Measurements from ENCODE around the gene GRK7.
A peak's percentile ranks its signal among the peaks of the same experiment; 100 is the strongest.

GRK7 gene

DNA sequence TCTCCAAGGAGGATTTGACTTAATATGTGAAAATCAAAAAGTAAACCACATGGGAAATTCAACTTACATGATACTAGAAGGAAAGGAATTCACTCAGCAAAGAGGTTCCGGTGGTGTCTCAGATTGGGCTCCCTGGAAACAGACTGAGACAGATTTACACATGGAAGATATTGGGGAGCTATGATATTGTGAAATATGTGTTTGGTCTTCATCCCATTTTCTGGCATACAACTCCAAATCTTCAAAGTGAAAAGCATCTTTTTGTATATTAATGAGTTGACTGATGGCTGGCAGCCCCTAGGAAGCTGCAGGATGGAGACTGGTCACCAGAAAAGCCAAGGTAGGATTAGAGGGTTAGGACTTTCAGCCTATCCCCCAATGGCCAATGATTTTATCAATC lies 29.3 kb downstream of the GRK7 start:
- no peak for TF ChIP-seq CTCF (IDR thresholded peaks at IDR 0.05; ENCODE audit: borderline replicate concordance, insufficient read depth, low read depth, low read length)
- no peak overlapping the region for H3K4me3 ChIP-seq (ENCODE audit: low read depth, low read length)

DNA sequence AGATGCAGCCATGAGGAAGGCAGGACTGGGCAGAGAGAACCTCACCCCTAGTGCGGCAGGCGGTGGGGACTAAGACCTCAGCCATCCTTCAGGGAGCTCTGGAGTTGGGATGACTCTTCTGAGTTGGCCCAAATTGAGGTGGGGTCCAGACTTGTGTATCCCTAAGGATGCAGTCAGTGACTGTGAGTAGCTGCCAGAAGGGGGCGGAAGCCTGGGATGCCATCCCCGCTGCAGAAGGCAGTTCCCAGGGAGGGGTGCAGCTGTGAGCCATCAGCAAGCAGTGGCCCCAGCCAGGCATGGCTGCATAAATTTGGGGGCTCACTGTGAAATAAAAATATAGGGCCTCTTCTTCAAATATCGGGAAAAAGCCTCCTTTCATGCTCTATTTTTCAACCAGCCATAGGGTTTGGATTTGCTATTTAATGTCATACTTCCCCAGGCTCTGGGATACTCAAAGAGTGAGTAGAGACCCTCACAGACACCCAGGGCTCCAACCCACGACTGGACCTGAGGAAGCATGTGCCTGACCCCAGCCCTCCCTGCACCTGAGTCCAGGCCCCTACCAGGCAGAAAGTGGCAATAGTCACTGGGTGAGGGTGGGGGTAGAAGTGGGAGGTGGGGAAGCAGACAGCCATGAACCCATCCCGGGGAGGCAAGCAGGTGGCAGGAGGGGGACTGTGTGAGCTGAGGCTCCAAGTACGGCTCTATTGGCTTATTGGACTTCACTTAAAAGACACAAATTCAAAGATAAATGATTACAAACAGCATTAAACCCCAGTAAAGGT lies 30.5 kb downstream of the GRK7 start:
- no peak for TF ChIP-seq CTCF (IDR thresholded peaks at IDR 0.05; ENCODE audit: borderline replicate concordance, insufficient read depth, low read depth, low read length)
- no peak overlapping the region for H3K4me3 ChIP-seq (ENCODE audit: low read depth, low read length)

- no peak overlapping the region for H3K4me3 ChIP-seq (ENCODE audit: low read depth, low read length)
- no peak for TF ChIP-seq CTCF (IDR thresholded peaks at IDR 0.05; ENCODE audit: borderline replicate concordance, insufficient read depth, low read depth, low read length)
These were observed 32.1 kb downstream of the GRK7 start for GRCh38 chr3:141795276-141795675.

- TF ChIP-seq CTCF (IDR thresholded peaks at IDR 0.05; ENCODE audit: borderline replicate concordance, insufficient read depth, low read depth, low read length), result no peak
- no peak overlapping the region for H3K4me3 ChIP-seq (ENCODE audit: low read depth, low read length)
These were observed 32.5 kb downstream of the GRK7 start for GRCh38 chr3:141795741-141796080.

GRCh38 chr3:141796081-141796888 lies 33.1 kb downstream of the GRK7 start:
- no peak for TF ChIP-seq CTCF (IDR thresholded peaks at IDR 0.05; ENCODE audit: borderline replicate concordance, insufficient read depth, low read depth, low read length)

GRCh38 chr3:141796889-141797781 lies 33.9 kb downstream of the GRK7 start:
- peak overlapping the region; percentile 28 for H3K4me3 ChIP-seq (ENCODE audit: low read depth, low read length)
- TF ChIP-seq CTCF (IDR thresholded peaks at IDR 0.05; ENCODE audit: borderline replicate concordance, insufficient read depth, low read depth, low read length), result no peak

More at GRCh38 chr3:141796081-141796888, 33.1 kb downstream of the GRK7 start:
- H3K4me3 ChIP-seq (ENCODE audit: low read depth, low read length), result no peak overlapping the region

All from GM12875 (cell line).